ENCODE results near the gene AK9. TPM values are rescaled to one million over a fixed set of nuclear protein-coding genes. Genes with fewer than 3 reads are reported as not detected.

Gene AK9
- total and polyA plus RNA-seq, 2 of the 4 experiments (the other 2 are of a cell fraction) = 1.7 to 1.8 TPM

GRCh38 chr6:109653264-109653663 is 37.7 kb downstream of the AK9 start:
- in situ Hi-C loops (cut with MboI; ENCODE audit: low sequenced_read_pairs) = no loop called here
- WGBS, 2 experiments (ENCODE audit: extremely low coverage in 2 of 2, insufficient read length in 1 of 2) = no CpG with 5 or more reads among the region's 5 CpGs
- POLR2A ChIA-PET (ENCODE audit: unreplicated experiment) = no interaction called here

More at GRCh38 chr6:109653264-109653663, 37.7 kb downstream of the AK9 start:
- DNase-seq (peak; percentile 25), ATAC-seq (ENCODE audit: low read depth) (peak; percentile 62)
- no peak overlapping the region for H3K4me2 ChIP-seq (ENCODE audit: low read depth, low read length)
- no peak overlapping the region for H2AFZ ChIP-seq (replicated peaks; ENCODE audit: low read length, poor library complexity)
- dilution Hi-C loops (cut with HindIII; ENCODE audit: low sequenced_read_pairs, unreplicated experiment) = no loop called here
- no peaks in the 10 kb centered on the region for H4K20me1 ChIP-seq (ENCODE audit: insufficient read depth, low read length)
- H3K27ac ChIP-seq (ENCODE audit: insufficient read depth, low read length) = no peak overlapping the region
- no peak overlapping the region for H2BK120ac ChIP-seq (ENCODE audit: low read depth, low read length)
- no peak overlapping the region for H3K4ac ChIP-seq (ENCODE audit: low read depth, low read length)
- intact Hi-C loops (cut with micrococcal nuclease) = no loop called here
- H2AK9ac ChIP-seq (replicated peaks; ENCODE audit: low read depth, low read length, poor library complexity) = no peak overlapping the region
- H3K9me3 ChIP-seq (ENCODE audit: control insufficient read depth, insufficient read depth, low read length) = no peaks in the 10 kb centered on the region
- TF ChIP-seq CEBPB (IDR thresholded peaks at IDR 0.05; ENCODE audit: low read depth, low read length) (no peak), SMC3 (IDR thresholded peaks at IDR 0.05; ENCODE audit: low read depth, low read length) (no peak), FOS (IDR thresholded peaks at IDR 0.05; ENCODE audit: low read depth, low read length) (no peak), MAZ (IDR thresholded peaks at IDR 0.05; ENCODE audit: borderline replicate concordance, low read depth, low read length) (no peak), RCOR1 (IDR thresholded peaks at IDR 0.05; ENCODE audit: insufficient replicate concordance, low read length) (no peak)
- TF ChIP-seq, protein P1, sequence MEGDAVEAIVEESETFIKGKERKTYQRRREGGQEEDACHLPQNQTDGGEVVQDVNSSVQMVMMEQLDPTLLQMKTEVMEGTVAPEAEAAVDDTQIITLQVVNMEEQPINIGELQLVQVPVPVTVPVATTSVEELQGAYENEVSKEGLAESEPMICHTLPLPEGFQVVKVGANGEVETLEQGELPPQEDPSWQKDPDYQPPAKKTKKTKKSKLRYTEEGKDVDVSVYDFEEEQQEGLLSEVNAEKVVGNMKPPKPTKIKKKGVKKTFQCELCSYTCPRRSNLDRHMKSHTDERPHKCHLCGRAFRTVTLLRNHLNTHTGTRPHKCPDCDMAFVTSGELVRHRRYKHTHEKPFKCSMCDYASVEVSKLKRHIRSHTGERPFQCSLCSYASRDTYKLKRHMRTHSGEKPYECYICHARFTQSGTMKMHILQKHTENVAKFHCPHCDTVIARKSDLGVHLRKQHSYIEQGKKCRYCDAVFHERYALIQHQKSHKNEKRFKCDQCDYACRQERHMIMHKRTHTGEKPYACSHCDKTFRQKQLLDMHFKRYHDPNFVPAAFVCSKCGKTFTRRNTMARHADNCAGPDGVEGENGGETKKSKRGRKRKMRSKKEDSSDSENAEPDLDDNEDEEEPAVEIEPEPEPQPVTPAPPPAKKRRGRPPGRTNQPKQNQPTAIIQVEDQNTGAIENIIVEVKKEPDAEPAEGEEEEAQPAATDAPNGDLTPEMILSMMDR (conservative IDR thresholded peaks at IDR 0.05; ENCODE audit: low read depth, low read length) = no peak
- H2AK5ac ChIP-seq (ENCODE audit: low read depth, low read length) = no peak overlapping the region
- H2BK20ac ChIP-seq (ENCODE audit: low read depth, low read length) = no peak overlapping the region
- CTCF ChIA-PET = no interaction called here
- no peak overlapping the region for H4K5ac ChIP-seq (ENCODE audit: low read depth, low read length)
- no peak overlapping the region for H2BK15ac ChIP-seq (ENCODE audit: low read depth, low read length)
- no TSS peak for BruUV-seq (replicated peaks)
- H3K9ac ChIP-seq (ENCODE audit: low read depth, low read length) = no peak overlapping the region
- H3K56ac ChIP-seq (ENCODE audit: extremely low read depth, insufficient read depth, low read length) = no peak overlapping the region
- H4K8ac ChIP-seq (ENCODE audit: low read depth in 2 of 2, low read length in 2 of 2) = no peak overlapping the region
- H3K36me3 ChIP-seq (ENCODE audit: control insufficient read depth, insufficient read depth, low read length) = no peaks in the 10 kb centered on the region
- no peaks in the 10 kb centered on the region for H3K27me3 ChIP-seq (ENCODE audit: control insufficient read depth, insufficient read depth, low read length)
- no peak overlapping the region for H3K18ac ChIP-seq (ENCODE audit: low read depth, low read length)
- no peak overlapping the region for H4K91ac ChIP-seq (ENCODE audit: insufficient read depth, low read depth, low read length)
- no peak overlapping the region for H2BK5ac ChIP-seq (ENCODE audit: low read depth, low read length, poor library complexity, severe bottlenecking)
- H3K79me1 ChIP-seq (ENCODE audit: low read depth in 1 of 2, low read length in 2 of 2) = no peaks in the 10 kb centered on the region
- H3K14ac ChIP-seq (replicated peaks; ENCODE audit: low read depth, low read length) = no peak overlapping the region
- H3K23ac ChIP-seq (ENCODE audit: low read depth, low read length) = no peak overlapping the region
- no peak overlapping the region for H3K4me3 ChIP-seq (ENCODE audit: insufficient read depth, low read depth, low read length)
- H3K9me1 ChIP-seq (ENCODE audit: insufficient read depth, low read length) = no peaks in the 10 kb centered on the region
- H3K4me1 ChIP-seq (ENCODE audit: control insufficient read depth, insufficient read depth, low read length) = no peaks in the 10 kb centered on the region
